GM12873 (cell line): Measurements from ENCODE around the gene ATP13A5.

ENCODE experiments used
- CTCF ChIP-seq: IDR thresholded peaks from 2 replicates; pipeline ENCODE4 v1.5.1; 2012; ENCODE audit warnings: low read depth, mild to moderate bottlenecking, moderate library complexity, low read length, control low read depth; ENCODE audit not compliant: insufficient read depth; ENCODE audit errors: missing control alignments

The ATP13A5 gene, protein sequence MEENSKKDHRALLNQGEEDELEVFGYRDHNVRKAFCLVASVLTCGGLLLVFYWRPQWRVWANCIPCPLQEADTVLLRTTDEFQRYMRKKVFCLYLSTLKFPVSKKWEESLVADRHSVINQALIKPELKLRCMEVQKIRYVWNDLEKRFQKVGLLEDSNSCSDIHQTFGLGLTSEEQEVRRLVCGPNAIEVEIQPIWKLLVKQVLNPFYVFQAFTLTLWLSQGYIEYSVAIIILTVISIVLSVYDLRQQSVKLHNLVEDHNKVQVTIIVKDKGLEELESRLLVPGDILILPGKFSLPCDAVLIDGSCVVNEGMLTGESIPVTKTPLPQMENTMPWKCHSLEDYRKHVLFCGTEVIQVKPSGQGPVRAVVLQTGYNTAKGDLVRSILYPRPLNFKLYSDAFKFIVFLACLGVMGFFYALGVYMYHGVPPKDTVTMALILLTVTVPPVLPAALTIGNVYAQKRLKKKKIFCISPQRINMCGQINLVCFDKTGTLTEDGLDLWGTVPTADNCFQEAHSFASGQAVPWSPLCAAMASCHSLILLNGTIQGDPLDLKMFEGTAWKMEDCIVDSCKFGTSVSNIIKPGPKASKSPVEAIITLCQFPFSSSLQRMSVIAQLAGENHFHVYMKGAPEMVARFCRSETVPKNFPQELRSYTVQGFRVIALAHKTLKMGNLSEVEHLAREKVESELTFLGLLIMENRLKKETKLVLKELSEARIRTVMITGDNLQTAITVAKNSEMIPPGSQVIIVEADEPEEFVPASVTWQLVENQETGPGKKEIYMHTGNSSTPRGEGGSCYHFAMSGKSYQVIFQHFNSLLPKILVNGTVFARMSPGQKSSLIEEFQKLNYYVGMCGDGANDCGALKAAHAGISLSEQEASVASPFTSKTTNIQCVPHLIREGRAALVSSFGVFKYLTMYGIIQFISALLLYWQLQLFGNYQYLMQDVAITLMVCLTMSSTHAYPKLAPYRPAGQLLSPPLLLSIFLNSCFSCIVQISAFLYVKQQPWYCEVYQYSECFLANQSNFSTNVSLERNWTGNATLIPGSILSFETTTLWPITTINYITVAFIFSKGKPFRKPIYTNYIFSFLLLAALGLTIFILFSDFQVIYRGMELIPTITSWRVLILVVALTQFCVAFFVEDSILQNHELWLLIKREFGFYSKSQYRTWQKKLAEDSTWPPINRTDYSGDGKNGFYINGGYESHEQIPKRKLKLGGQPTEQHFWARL

DNA sequence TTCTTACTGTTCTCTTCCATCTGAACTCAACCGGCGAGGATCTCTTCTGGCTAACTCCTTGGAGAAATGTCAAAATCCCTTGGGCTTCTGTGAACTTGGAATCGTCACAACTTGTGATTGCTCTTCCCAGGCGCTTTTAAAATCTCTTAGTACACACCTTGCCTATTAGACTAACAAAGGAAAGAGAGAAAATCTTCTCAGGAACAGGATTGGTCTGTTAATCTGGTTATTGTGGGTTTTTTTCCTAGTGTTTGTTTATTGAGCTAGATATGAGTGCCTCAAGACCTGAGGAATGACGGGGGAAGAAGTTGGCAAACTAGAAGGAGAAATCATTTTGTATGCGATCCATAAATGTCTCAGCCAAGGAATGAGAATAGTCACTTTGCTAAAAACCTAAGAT, at the start of gene ATP13A5:
Gene ATP13A5 (minus strand): TSS at position 48 of the 400 bp plus-strand sequence. CDS start 28 bp downstream, at position 20.
- no peak for TF ChIP-seq CTCF

- TF ChIP-seq CTCF = no peak
Measured at GRCh38 chr3:193418576-193419373, 40.2 kb upstream of the ATP13A5 start.

GRCh38 chr3:193416629-193417028, 38.1 kb upstream of the ATP13A5 start:
- TF ChIP-seq CTCF = no peak

DNA sequence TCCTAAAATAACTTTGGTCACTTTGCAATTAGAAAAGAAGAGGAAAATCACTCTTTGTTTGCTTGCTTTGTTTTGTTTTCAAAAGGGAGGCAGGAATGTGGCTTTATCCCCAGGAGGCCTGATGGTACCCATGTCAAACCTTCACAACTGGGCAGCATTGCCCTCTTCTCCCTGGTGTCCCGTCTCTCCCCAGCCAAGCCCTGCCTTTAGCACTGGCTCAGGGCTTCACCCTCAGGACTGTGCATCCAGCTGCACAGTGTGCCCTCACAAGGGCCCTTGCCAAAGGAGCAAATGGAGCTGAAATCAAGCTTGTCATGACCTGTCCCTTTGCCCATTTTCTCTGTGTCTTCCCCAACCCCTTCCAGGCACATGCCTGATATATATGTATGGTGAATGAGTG, 29.1 kb upstream of the ATP13A5 start:
- TF ChIP-seq CTCF = no peak

DNA sequence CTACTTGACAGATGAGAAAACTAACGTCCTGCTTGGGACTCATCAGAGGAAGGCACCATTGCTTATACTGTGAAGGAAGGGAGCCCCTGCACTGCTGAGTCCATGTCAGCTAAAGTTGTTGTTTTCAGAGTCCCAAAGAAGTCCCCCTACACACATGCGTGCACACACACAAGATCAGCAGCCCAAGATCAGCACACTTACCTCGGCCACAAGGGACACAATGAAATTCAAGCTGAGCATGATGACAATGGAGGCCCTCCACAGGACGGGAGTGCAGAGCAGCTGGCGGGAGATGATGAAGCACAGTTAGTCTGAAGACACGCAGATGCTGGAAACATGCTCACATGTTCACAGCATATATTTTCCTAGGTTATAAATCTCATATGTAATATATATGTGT, 28.6 kb upstream of the ATP13A5 start:
- TF ChIP-seq CTCF = no peak

GRCh38 chr3:193403307-193403706, 24.8 kb upstream of the ATP13A5 start:
- TF ChIP-seq CTCF = no peak
